Gastroesophageal sphincter (tissue), 3 donors: ENCODE results near the gene ATP11A.

Source experiments
- EP300 ChIP-seq: sonication (generic); formaldehyde crosslinking; IDR thresholded peaks from one replicate; pipeline ENCODE4 v1.6.1; 2017; ENCODE audit warnings: antibody characterized with exemption, mild to moderate bottlenecking
- POLR2A ChIP-seq, 2 donors: fragments of 450-650 bp; IDR thresholded peaks; one replicate each; pipeline ENCODE4 v1.6.1; 2017; ENCODE audit warnings: antibody characterized with exemption in 2 of 2, mild to moderate bottlenecking in 2 of 2, moderate library complexity in 1 of 2
- POLR2AphosphoS5 ChIP-seq: sonication (generic); formaldehyde crosslinking; IDR thresholded peaks from one replicate; pipeline ENCODE4 v1.6.1; 2017; ENCODE audit warnings: antibody characterized with exemption
- TF ChIP-seq, protein P1 (sequence below), 4 experiments: fragments of 200-600 bp in 2 of 4; fragments of 450-650 bp in 2 of 4; sonication (generic) in 1 of 4; IDR thresholded peaks; one replicate each; pipeline ENCODE4 v1.5.1; 2017 to 2019; ENCODE audit warnings: antibody characterized with exemption in 4 of 4, mild to moderate bottlenecking in 2 of 4, moderate library complexity in 2 of 4

DNA sequence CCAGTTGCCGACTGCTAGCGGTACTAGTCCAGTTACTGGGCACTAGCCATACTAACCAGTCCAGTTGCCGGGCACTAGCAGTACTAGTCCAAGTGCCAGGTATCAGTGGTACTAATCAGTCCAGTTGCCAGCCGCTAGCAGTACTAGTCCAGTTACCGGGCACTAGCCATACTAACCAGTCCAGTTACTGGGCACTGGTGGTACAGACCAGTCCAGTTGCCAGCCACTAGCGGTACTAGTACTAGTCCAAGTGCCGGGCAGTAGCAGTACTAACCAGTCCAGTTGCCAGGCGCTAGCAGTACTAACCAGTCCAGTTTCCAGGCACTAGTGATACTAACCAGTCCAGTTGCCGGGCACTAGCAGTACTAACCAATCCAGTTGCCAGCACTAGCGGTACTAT is 155.0 kb downstream of the ATP11A start:
- TF ChIP-seq, protein P1, sequence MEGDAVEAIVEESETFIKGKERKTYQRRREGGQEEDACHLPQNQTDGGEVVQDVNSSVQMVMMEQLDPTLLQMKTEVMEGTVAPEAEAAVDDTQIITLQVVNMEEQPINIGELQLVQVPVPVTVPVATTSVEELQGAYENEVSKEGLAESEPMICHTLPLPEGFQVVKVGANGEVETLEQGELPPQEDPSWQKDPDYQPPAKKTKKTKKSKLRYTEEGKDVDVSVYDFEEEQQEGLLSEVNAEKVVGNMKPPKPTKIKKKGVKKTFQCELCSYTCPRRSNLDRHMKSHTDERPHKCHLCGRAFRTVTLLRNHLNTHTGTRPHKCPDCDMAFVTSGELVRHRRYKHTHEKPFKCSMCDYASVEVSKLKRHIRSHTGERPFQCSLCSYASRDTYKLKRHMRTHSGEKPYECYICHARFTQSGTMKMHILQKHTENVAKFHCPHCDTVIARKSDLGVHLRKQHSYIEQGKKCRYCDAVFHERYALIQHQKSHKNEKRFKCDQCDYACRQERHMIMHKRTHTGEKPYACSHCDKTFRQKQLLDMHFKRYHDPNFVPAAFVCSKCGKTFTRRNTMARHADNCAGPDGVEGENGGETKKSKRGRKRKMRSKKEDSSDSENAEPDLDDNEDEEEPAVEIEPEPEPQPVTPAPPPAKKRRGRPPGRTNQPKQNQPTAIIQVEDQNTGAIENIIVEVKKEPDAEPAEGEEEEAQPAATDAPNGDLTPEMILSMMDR (IDR thresholded peaks at IDR 0.05) = no peak
- TF ChIP-seq POLR2AphosphoS5 (no peak), POLR2A (IDR thresholded peaks at IDR 0.05) (no peak), EP300 (no peak)
